Activated CD4-positive, alpha-beta T cell treated with anti-CD3 and anti-CD28 coated beads, Interleukin-2, amount 10 ng/mL, durations not matched to agents 24 days and 14 days (primary cell): Measurements from ENCODE around the gene IFI27. TPM values are rescaled to one million over a fixed set of nuclear protein-coding genes. Genes with fewer than 3 reads are reported as not detected.
"Not testable (repeated sequence)": the region's sequence is repeated elsewhere in the genome, so short reads cannot be mapped to it uniquely, and the experiment has no call there.

ENCODE experiments used
- DNase-seq: peaks from one replicate; pipeline ENCODE4 v3.0.0; 2022
- H3K27ac Mint-ChIP-seq: one replicate; pipeline ENCODE4 v1.8.0; 2022; ENCODE audit warnings: mild to moderate bottlenecking, mixed read lengths
- H3K27me3 Mint-ChIP-seq: one replicate; pipeline ENCODE4 v1.8.0; 2022; ENCODE audit warnings: mixed read lengths
- H3K36me3 Mint-ChIP-seq: one replicate; pipeline ENCODE4 v1.8.0; 2022; ENCODE audit warnings: low read depth, mild to moderate bottlenecking, mixed read lengths
- H3K4me1 Mint-ChIP-seq: one replicate; pipeline ENCODE4 v1.8.0; 2021; ENCODE audit warnings: mixed read lengths
- H3K4me3 Mint-ChIP-seq: one replicate; pipeline ENCODE4 v1.8.0; 2022; ENCODE audit warnings: mild to moderate bottlenecking, moderate library complexity, mixed read lengths
- H3K9me3 Mint-ChIP-seq: one replicate; pipeline ENCODE4 v1.8.0; 2021; ENCODE audit warnings: mixed read lengths
- intact Hi-C: fragments of 100-400 bp; cut with micrococcal nuclease; formaldehyde crosslinking; loops from one replicate; pipeline ENCODE4 v1.15.1; 2023
- total RNA-seq: library from RNA; stranded (reverse); gene quantifications from 2 replicates; pipeline ENCODE4 v1.2.3, GENCODE V29; 2022

The IFI27 gene
- total RNA-seq, 1 donor from 2014 or later: 67.3 TPM

- H3K4me1 Mint-ChIP-seq: peaks cover 3% of the 10 kb centered on the region
- no peak for DNase-seq
- no peaks in the 10 kb centered on the region for H3K36me3 Mint-ChIP-seq
- peaks cover 6% of the 10 kb centered on the region for H3K9me3 Mint-ChIP-seq
- no peak overlapping the region for H3K27ac Mint-ChIP-seq
- intact Hi-C loops: no loop called here
- H3K27me3 Mint-ChIP-seq: peaks cover 27% of the 10 kb centered on the region
- H3K4me3 Mint-ChIP-seq: no peak overlapping the region
These were observed 28.5 kb downstream of the IFI27 start for GRCh38 chr14:94139006-94139405.

GRCh38 chr14:94139421-94139820 is 28.9 kb downstream of the IFI27 start:
- peaks cover 4% of the 10 kb centered on the region for H3K4me1 Mint-ChIP-seq
- intact Hi-C loops: no loop called here

GRCh38 chr14:94142247-94142646 is 31.7 kb downstream of the IFI27 start:
- intact Hi-C loops: no loop called here
- Mint-ChIP-seq H3K27ac (no peak overlapping the region), H3K4me1 (peaks cover 10% of the 10 kb centered on the region), H3K9me3 (no peaks in the 10 kb centered on the region), H3K27me3 (peaks cover 3% of the 10 kb centered on the region), H3K4me3 (no peak overlapping the region), H3K36me3 (no peaks in the 10 kb centered on the region)
- DNase-seq: no peak

More at GRCh38 chr14:94139421-94139820, 28.9 kb downstream of the IFI27 start:
- DNase-seq: no peak
- Mint-ChIP-seq H3K4me3 (no peak overlapping the region), H3K27me3 (peaks cover 24% of the 10 kb centered on the region), H3K9me3 (peaks cover 6% of the 10 kb centered on the region), H3K36me3 (no peaks in the 10 kb centered on the region), H3K27ac (no peak overlapping the region)

GRCh38 chr14:94142836-94143235 is 32.3 kb downstream of the IFI27 start:
- Mint-ChIP-seq H3K27me3 (peaks cover 2% of the 10 kb centered on the region), H3K4me1 (peaks cover 10% of the 10 kb centered on the region), H3K9me3 (no peaks in the 10 kb centered on the region), H3K4me3 (no peak overlapping the region), H3K27ac (no peak overlapping the region), H3K36me3 (no peaks in the 10 kb centered on the region)
- intact Hi-C loops: no loop called here
- DNase-seq: no peak

GRCh38 chr14:94143239-94143638 is 32.7 kb downstream of the IFI27 start:
- H3K4me3 Mint-ChIP-seq: no peak overlapping the region
- H3K9me3 Mint-ChIP-seq: no peaks in the 10 kb centered on the region
- H3K4me1 Mint-ChIP-seq: peaks cover 10% of the 10 kb centered on the region
- H3K27me3 Mint-ChIP-seq: peaks cover 6% of the 10 kb centered on the region
- H3K27ac Mint-ChIP-seq: no peak overlapping the region
- no peak for DNase-seq
- no peaks in the 10 kb centered on the region for H3K36me3 Mint-ChIP-seq
- intact Hi-C loops: no loop called here

GRCh38 chr14:94143711-94144110 is 33.2 kb downstream of the IFI27 start:
- Mint-ChIP-seq H3K9me3 (no peaks in the 10 kb centered on the region), H3K4me3 (no peak overlapping the region)
- intact Hi-C loops: no loop called here

GRCh38 chr14:94144765-94145164 is 34.2 kb downstream of the IFI27 start:
- H3K4me1 Mint-ChIP-seq: peaks cover 10% of the 10 kb centered on the region
- intact Hi-C loops: no loop called here
- DNase-seq: no peak
- H3K27me3 Mint-ChIP-seq: peaks cover 18% of the 10 kb centered on the region
- peak overlapping the region; percentile 56 for H3K27ac Mint-ChIP-seq
- H3K4me3 Mint-ChIP-seq: no peak overlapping the region
- H3K9me3 Mint-ChIP-seq: no peaks in the 10 kb centered on the region
- no peaks in the 10 kb centered on the region for H3K36me3 Mint-ChIP-seq

More at GRCh38 chr14:94143711-94144110, 33.2 kb downstream of the IFI27 start:
- Mint-ChIP-seq H3K27me3 (peaks cover 10% of the 10 kb centered on the region), H3K4me1 (peaks cover 10% of the 10 kb centered on the region), H3K27ac (no peak overlapping the region), H3K36me3 (no peaks in the 10 kb centered on the region)
- no peak for DNase-seq

- intact Hi-C loops: no loop called here
These were observed 35.5 kb downstream of the IFI27 start for GRCh38 chr14:94145902-94146527.

GRCh38 chr14:94152676-94153075 is 42.1 kb downstream of the IFI27 start:
- Mint-ChIP-seq H3K27me3 (peaks cover 31% of the 10 kb centered on the region), H3K4me1 (peaks cover 4% of the 10 kb centered on the region), H3K36me3 (no peaks in the 10 kb centered on the region), H3K4me3 (no peak overlapping the region), H3K27ac (no peak overlapping the region), H3K9me3 (no peaks in the 10 kb centered on the region)
- intact Hi-C loops: no loop called here
- DNase-seq: no peak

More at GRCh38 chr14:94145902-94146527, 35.5 kb downstream of the IFI27 start:
- Mint-ChIP-seq H3K9me3 (no peaks in the 10 kb centered on the region), H3K4me1 (peaks cover 10% of the 10 kb centered on the region), H3K36me3 (no peaks in the 10 kb centered on the region), H3K27ac (no peak overlapping the region), H3K27me3 (peaks cover 24% of the 10 kb centered on the region), H3K4me3 (no peak overlapping the region)
- no peak for DNase-seq

- Mint-ChIP-seq H3K27me3 (peaks cover 21% of the 10 kb centered on the region), H3K4me1 (peaks cover 15% of the 10 kb centered on the region), H3K27ac (no peak overlapping the region), H3K36me3 (no peaks in the 10 kb centered on the region), H3K9me3 (no peaks in the 10 kb centered on the region), H3K4me3 (no peak overlapping the region)
- intact Hi-C loops: no loop called here
- DNase-seq: no peak
These were observed 43.3 kb downstream of the IFI27 start for GRCh38 chr14:94153750-94154342.

- H3K27ac Mint-ChIP-seq, DNase-seq, H3K9me3 Mint-ChIP-seq, H3K36me3 Mint-ChIP-seq, intact Hi-C loops, H3K27me3 Mint-ChIP-seq, H3K4me3 Mint-ChIP-seq: not testable (repeated sequence)
- H3K4me1 Mint-ChIP-seq: peaks cover 24% of the 10 kb centered on the region
These were observed 45.6 kb downstream of the IFI27 start for GRCh38 chr14:94156143-94156542.

- H3K27me3 Mint-ChIP-seq: peaks cover 7% of the 10 kb centered on the region
- intact Hi-C loops: no loop called here
- no peaks in the 10 kb centered on the region for H3K9me3 Mint-ChIP-seq
- no peaks in the 10 kb centered on the region for H3K36me3 Mint-ChIP-seq
- peaks cover 30% of the 10 kb centered on the region for H3K4me1 Mint-ChIP-seq
- no peak for DNase-seq
- no peak overlapping the region for H3K4me3 Mint-ChIP-seq
- no peak overlapping the region for H3K27ac Mint-ChIP-seq
These were observed 46.7 kb downstream of the IFI27 start for GRCh38 chr14:94157197-94157596.

GRCh38 chr14:94158239-94158883 is 47.8 kb downstream of the IFI27 start:
- H3K4me3 Mint-ChIP-seq: peak overlapping the region; percentile 40
- H3K27me3 Mint-ChIP-seq: peaks cover 2% of the 10 kb centered on the region
- H3K9me3 Mint-ChIP-seq: no peaks in the 10 kb centered on the region
- no peak overlapping the region for H3K27ac Mint-ChIP-seq
- H3K36me3 Mint-ChIP-seq: no peaks in the 10 kb centered on the region
- DNase-seq: peak; percentile 75
- peaks cover 37% of the 10 kb centered on the region for H3K4me1 Mint-ChIP-seq
- intact Hi-C loops: no loop called here

- Mint-ChIP-seq H3K27me3 (peaks cover 2% of the 10 kb centered on the region), H3K9me3 (no peaks in the 10 kb centered on the region), H3K27ac (peak overlapping the region; percentile 36), H3K4me3 (no peak overlapping the region), H3K36me3 (no peaks in the 10 kb centered on the region), H3K4me1 (peaks cover 51% of the 10 kb centered on the region)
- intact Hi-C loops: no loop called here
- DNase-seq: no peak
These were observed 50.5 kb downstream of the IFI27 start for GRCh38 chr14:94161058-94161457.
